Testis (tissue), 3 donors: Measurements from ENCODE around the gene MSL1. TPM values are rescaled to one million over a fixed set of nuclear protein-coding genes. Genes with fewer than 3 reads are reported as not detected.
A peak's percentile ranks its signal among the peaks of the same experiment; 100 is the strongest.

ENCODE experiments used
- DNase-seq: peaks from one replicate; pipeline ENCODE4 v3.0.0-alpha.2; 2019
- H3K27ac ChIP-seq, 2 donors: fragments of 200-600 bp; sonication (generic); one replicate each; pipeline ENCODE4 v1.5.1; 2019
- H3K27me3 ChIP-seq: fragments of 200-600 bp; sonication (generic); one replicate; pipeline ENCODE4 v1.5.1; 2019
- H3K36me3 ChIP-seq: fragments of 200-600 bp; sonication (generic); one replicate; pipeline ENCODE4 v1.5.1; 2017; ENCODE audit warnings: low read depth; ENCODE audit errors: missing control alignments
- H3K4me1 ChIP-seq: fragments of 200-600 bp; sonication (generic); one replicate; pipeline ENCODE4 v1.5.1; 2019
- H3K4me3 ChIP-seq, 2 donors: fragments of 200-600 bp; sonication (generic); one replicate each; pipeline ENCODE4 v1.5.1; 2017 to 2019
- H3K9me3 ChIP-seq: fragments of 200-600 bp; sonication (generic); one replicate; pipeline ENCODE4 v1.5.1; 2017
- CTCF ChIP-seq, 3 experiments: fragments of 450-650 bp in 2 of 3; fragments of 200-600 bp in 1 of 3; sonication (generic) in 1 of 3; IDR thresholded peaks; one replicate each; pipeline ENCODE4 v1.5.1; 2016 to 2019; ENCODE audit warnings: antibody characterized with exemption in 3 of 3, mild to moderate bottlenecking in 2 of 3, moderate library complexity in 1 of 3
- POLR2A ChIP-seq: fragments of 450-650 bp; IDR thresholded peaks from one replicate; pipeline ENCODE4 v1.6.1; 2017; ENCODE audit warnings: antibody characterized with exemption, mild to moderate bottlenecking, moderate library complexity
- WGBS, 2 donors: methylation state at CpG; one replicate each; pipeline ENCODE4 v1.1.5; 2018; 5-methylcytosine and 5-hydroxymethylcytosine counted together
- intact Hi-C: fragments of 100-400 bp; cut with DNase I; formaldehyde crosslinking; loops from one replicate; pipeline ENCODE4 v1.15.1; 2023; ENCODE audit warnings: low total_unique reads
- polyA plus RNA-seq: library from polyadenylated mRNA; stranded (reverse); fragments of 350-450 nt; fragmentation: Illumina TruSeq; extraction: RNeasy Lipid Tissue Mini Kit (QIAGEN cat#74804); gene quantifications from one replicate; pipeline ENCODE4 v1.2.3, GENCODE V29; 2014; ENCODE audit warnings: low read depth, low replicate concordance; ENCODE audit not compliant: insufficient read depth
- total RNA-seq, 2 donors: library from RNA; depleted of rRNA; stranded (reverse); fragments of >200 nt; gene quantifications; one replicate each; pipeline ENCODE4 v1.2.3, GENCODE V29; 2016

Gene MSL1
- total and polyA plus RNA-seq, 3 donors from 2014 or later: 129 to 161 (median 157) TPM

GRCh38 chr17:40095351-40095943 lies 26.3 kb upstream of the MSL1 start:
- peaks cover 56% of the 10 kb centered on the region for H3K4me1 ChIP-seq
- intact Hi-C loops: no loop called here
- peak overlapping the region; percentile 57 to 99 for H3K27ac ChIP-seq
- H3K27me3 ChIP-seq: no peaks in the 10 kb centered on the region
- H3K36me3 ChIP-seq: no peaks in the 10 kb centered on the region
- TF ChIP-seq POLR2A (no peak), CTCF (IDR thresholded peaks at IDR 0.05) (no peak)
- DNase-seq: no peak
- WGBS, 2 donors: 75 to 78% methylated on average over 16 to 17 of the region's 17 CpGs
- H3K4me3 ChIP-seq: no peak overlapping the region
- no peaks in the 10 kb centered on the region for H3K9me3 ChIP-seq

- 62 to 69% methylated on average over 23 of the region's 23 CpGs for WGBS, 2 donors
- peaks cover 56% of the 10 kb centered on the region for H3K4me1 ChIP-seq
These were observed 25.6 kb upstream of the MSL1 start for GRCh38 chr17:40095944-40096791.

GRCh38 chr17:40097087-40097486 lies 24.7 kb upstream of the MSL1 start:
- no peaks in the 10 kb centered on the region for H3K9me3 ChIP-seq
- WGBS, 2 donors: 71 to 84% methylated on average over 10 of the region's 10 CpGs
- peak overlapping the region; percentile 95 to 99 for H3K27ac ChIP-seq
- intact Hi-C loops: no loop called here
- TF ChIP-seq POLR2A: no peak
- no peak for TF ChIP-seq CTCF (IDR thresholded peaks at IDR 0.05)
- H3K27me3 ChIP-seq: no peaks in the 10 kb centered on the region
- H3K4me1 ChIP-seq: peaks cover 56% of the 10 kb centered on the region
- H3K36me3 ChIP-seq: no peaks in the 10 kb centered on the region
- H3K4me3 ChIP-seq: no peak overlapping the region
- no peak for DNase-seq

More at GRCh38 chr17:40095944-40096791, 25.6 kb upstream of the MSL1 start:
- no peak for DNase-seq
- TF ChIP-seq CTCF (IDR thresholded peaks at IDR 0.05) (no peak), POLR2A (no peak)
- H3K27ac ChIP-seq: peak overlapping the region; percentile 95 to 99
- H3K36me3 ChIP-seq: no peaks in the 10 kb centered on the region
- H3K27me3 ChIP-seq: no peaks in the 10 kb centered on the region
- intact Hi-C loops: no loop called here
- no peaks in the 10 kb centered on the region for H3K9me3 ChIP-seq
- H3K4me3 ChIP-seq: no peak overlapping the region

- TF ChIP-seq CTCF (IDR thresholded peaks at IDR 0.05) (no peak), POLR2A (no peak)
- intact Hi-C loops: no loop called here
- H3K9me3 ChIP-seq: no peaks in the 10 kb centered on the region
- peak overlapping the region; percentile 95 to 99 for H3K27ac ChIP-seq
- H3K4me1 ChIP-seq: peaks cover 57% of the 10 kb centered on the region
- H3K36me3 ChIP-seq: no peaks in the 10 kb centered on the region
- 25 to 39% methylated on average over 9 of the region's 9 CpGs for WGBS, 2 donors
- DNase-seq: peak; percentile 68
- H3K27me3 ChIP-seq: no peaks in the 10 kb centered on the region
- peak overlapping the region; percentile 73 to 92 for H3K4me3 ChIP-seq
These were observed 23.6 kb upstream of the MSL1 start for GRCh38 chr17:40097931-40098845.
